Colon (tissue), 2 donors: ENCODE data around the gene BRF1.
"Not testable (repeated sequence)": the region's sequence is repeated elsewhere in the genome, so short reads cannot be mapped to it uniquely, and the experiment has no call there.

ENCODE experiments used
- FAIRE-seq: peaks from 2 replicates; lab custom pipeline; 2012; peaks lifted over from hg19 to GRCh38; lab: Jason Lieb, UNC
- donor health status: control.
- donor health status: control.

Gene BRF1, protein sequence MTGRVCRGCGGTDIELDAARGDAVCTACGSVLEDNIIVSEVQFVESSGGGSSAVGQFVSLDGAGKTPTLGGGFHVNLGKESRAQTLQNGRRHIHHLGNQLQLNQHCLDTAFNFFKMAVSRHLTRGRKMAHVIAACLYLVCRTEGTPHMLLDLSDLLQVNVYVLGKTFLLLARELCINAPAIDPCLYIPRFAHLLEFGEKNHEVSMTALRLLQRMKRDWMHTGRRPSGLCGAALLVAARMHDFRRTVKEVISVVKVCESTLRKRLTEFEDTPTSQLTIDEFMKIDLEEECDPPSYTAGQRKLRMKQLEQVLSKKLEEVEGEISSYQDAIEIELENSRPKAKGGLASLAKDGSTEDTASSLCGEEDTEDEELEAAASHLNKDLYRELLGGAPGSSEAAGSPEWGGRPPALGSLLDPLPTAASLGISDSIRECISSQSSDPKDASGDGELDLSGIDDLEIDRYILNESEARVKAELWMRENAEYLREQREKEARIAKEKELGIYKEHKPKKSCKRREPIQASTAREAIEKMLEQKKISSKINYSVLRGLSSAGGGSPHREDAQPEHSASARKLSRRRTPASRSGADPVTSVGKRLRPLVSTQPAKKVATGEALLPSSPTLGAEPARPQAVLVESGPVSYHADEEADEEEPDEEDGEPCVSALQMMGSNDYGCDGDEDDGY

GRCh38 chr14:105300542-105301102, at the start of gene BRF1:
BRF1 (minus strand) TSS chr14:105301001; CDS start chr14:105300629, 372 bp downstream.
- FAIRE-seq, result no peak

- no peak for FAIRE-seq
Observed at GRCh38 chr14:105349992-105350391, 49.2 kb upstream of the BRF1 start.

- FAIRE-seq, result no peak
Observed at GRCh38 chr14:105348945-105349699, 48.3 kb upstream of the BRF1 start.

- no peak for FAIRE-seq
Observed at GRCh38 chr14:105348169-105348944, 47.6 kb upstream of the BRF1 start.

DNA sequence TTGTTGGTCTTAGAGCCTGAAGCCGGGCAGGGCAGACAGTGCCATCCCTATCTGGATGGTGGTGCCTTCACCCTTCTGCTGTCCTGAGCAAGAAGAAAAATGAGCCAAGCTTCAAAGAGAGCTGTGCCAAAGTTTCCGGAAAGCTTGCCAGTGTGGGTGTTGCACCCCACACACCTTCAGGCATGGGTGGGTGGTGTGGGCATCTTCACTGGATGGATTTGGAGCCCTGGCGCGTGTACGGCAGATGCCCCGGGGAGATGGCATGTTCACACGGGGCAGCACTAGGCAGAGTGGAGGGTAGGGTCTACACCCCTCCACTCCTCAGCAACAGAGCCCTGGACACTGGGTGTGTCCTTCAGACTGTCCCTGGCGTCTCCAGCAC, 46.8 kb upstream of the BRF1 start:
- FAIRE-seq, result no peak

DNA sequence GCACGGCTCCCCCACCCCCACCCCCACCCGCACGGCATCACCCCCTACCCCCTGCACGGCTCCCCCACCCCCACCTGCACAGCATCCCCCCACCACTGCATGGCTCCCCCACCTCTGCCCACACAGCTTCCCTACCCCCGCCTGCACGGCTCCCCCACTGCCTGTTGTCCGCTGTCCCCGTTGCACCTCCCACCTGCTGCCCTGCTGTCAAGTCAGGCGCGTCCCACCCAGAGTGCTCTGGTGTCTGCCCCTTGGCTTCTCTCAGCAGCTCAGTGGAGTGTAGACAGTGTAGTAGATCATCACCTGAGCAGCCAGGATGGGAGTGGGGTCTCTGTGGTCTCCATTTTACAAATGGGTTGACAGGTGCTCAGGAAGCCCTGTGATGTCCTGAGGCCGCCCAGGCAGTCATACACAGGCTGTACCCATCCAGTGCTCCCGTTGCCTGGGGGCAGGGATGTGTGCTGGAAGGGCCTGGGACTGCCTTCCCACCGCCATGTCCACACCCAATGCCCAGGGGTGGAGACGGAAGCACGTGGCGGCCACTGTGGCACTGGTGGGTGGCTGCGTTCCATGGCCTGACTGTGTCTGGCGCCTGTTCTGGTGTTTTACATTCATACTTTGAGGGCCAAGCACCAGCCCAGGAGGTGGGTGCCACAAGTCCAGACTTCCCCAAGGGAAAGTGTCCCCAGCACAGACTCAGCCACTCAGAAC, 46.2 kb upstream of the BRF1 start:
- FAIRE-seq, result no peak

- no peak for FAIRE-seq
Observed at GRCh38 chr14:105346200-105346533, 45.4 kb upstream of the BRF1 start.

GRCh38 chr14:105343194-105343593, 42.4 kb upstream of the BRF1 start:
- no peak for FAIRE-seq

GRCh38 chr14:105340821-105341733, 40.3 kb upstream of the BRF1 start:
- no peak for FAIRE-seq

DNA sequence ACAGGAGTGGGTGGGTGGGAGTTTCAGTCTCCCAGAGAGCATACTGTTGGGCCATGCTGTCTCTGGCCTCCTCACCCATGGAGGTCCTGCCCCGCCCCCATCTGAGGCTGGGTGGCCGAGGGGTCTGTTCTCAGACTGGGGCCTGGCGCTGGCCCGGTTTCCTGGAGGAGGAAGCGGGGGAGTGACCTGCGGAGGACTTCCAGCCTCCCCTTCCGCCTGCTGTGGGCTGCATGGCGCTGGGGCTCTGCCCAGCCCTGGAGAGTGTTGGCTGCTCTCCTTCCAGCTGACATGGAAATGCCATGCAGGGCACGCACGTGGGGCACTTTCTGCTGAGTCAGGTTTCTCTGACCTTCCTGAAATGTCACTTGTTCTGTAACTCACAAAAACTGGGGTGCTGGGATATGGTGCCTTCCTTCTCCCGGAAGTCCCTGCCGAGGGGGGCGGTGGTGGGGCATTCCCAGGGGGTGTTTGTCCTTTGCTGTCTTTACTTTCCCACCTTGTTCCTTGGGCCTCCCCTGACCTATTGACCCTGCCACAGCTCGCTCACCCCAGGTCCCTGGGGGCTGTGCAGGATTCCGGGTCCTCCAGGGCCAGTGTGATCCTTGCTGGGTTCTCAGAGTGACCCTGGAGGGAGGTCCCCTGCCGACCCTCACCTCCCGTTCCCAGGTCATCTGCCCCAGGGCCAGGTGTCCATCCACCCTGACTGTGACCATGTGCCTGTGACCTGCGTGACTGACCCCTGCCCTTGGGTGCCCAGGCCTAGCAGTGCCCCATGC, 37.4 kb upstream of the BRF1 start:
- no peak for FAIRE-seq

GRCh38 chr14:105337433-105337832, 36.6 kb upstream of the BRF1 start:
- no peak for FAIRE-seq

GRCh38 chr14:105336477-105337287, 35.9 kb upstream of the BRF1 start:
- FAIRE-seq, result no peak

DNA sequence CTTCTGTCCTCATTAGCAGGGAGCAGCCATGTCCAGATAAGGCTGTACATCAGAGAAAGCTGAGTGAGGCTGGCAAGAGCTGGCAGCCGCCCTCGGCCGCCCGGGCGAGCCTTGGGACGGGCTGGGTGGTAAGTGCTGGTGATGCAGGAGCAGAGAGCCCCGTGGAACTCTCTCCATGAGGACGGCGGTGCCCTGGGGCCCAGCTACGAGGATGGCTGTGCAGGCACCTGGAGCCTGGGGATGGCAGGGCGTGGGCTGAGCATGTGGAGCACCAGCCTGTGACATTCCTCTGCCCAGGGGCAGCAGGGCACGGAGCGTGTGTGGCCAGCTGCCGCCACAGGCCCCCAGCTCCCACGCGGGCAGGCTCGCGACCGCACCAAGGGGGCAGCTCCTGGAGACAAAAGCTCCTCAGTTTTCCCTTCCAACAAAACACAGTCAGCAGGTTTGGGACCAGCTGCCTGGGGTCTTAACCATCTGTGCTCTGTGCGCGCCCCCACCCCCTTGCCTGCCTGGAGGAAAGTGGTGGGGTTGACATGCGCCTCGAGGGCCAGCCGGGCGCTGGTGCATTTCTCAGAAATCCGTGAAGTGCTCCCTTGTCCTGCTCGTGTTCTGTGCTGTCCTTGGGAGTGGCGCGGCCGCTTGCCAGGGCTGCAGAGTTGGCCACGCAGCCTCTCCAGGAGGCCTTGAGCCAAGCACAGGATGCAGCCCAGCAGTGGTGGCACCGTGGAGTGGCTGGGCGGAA, 35.1 kb upstream of the BRF1 start:
- FAIRE-seq, result no peak

DNA sequence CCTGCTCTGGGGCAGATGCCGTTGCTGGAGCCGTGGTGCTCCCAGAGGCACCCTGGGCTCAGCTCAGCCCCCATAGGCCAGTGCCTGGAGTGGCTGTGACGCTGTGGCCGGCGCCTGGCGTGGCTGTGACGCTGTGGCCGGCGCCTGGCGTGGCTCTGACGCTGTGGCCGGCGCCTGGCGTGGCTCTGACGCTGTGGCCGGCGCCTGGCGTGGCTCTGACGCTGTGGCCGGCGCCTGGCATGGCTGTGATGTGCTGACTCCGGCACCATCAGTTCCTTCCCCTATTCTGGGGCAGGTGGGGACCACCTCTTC, 34.4 kb upstream of the BRF1 start:
- FAIRE-seq, result not testable (repeated sequence)

- no peak for FAIRE-seq
Observed at GRCh38 chr14:105334383-105335230, 33.8 kb upstream of the BRF1 start.

- no peak for FAIRE-seq
Observed at GRCh38 chr14:105333613-105334364, 33.0 kb upstream of the BRF1 start.
